GM23248 (cell line): ENCODE results near the gene UPP1. TPM values are rescaled to one million over a fixed set of nuclear protein-coding genes. Genes with fewer than 3 reads are reported as not detected.
"Not testable (repeated sequence)": the region's sequence is repeated elsewhere in the genome, so short reads cannot be mapped to it uniquely, and the experiment has no call there.

Source experiments
- DNase-seq: peaks from one replicate; pipeline ENCODE4 v3.0.0-alpha.2; 2015
- H2AFZ ChIP-seq: fragments of 200-600 bp; sonication (generic); 2 replicates; pipeline ENCODE4 v1.6.1; 2016; ENCODE audit warnings: antibody characterized with exemption
- H3F3A ChIP-seq: fragments of 200-600 bp; sonication (generic); 2 replicates; pipeline ENCODE4 v1.6.1; 2016; ENCODE audit warnings: mild to moderate bottlenecking, antibody characterized with exemption, mixed run types; ENCODE audit not compliant: insufficient read depth
- H3K27ac ChIP-seq: fragments of 200-600 bp; sonication (generic); 2 replicates; pipeline ENCODE4 v1.5.1; 2016; ENCODE audit warnings: mild to moderate bottlenecking
- H3K27me3 ChIP-seq: fragments of 200-600 bp; sonication (generic); replicated peaks from 2 replicates; pipeline ENCODE4 v1.6.1; 2016; ENCODE audit warnings: mild to moderate bottlenecking; ENCODE audit not compliant: insufficient read depth
- H3K36me3 ChIP-seq: fragments of 200-600 bp; sonication (generic); 2 replicates; pipeline ENCODE4 v1.6.1; 2016; ENCODE audit warnings: low read depth, mild to moderate bottlenecking
- H3K4me1 ChIP-seq: fragments of 200-600 bp; sonication (generic); 2 replicates; pipeline ENCODE4 v1.6.1; 2016; ENCODE audit warnings: mild to moderate bottlenecking; ENCODE audit not compliant: insufficient read depth
- H3K4me2 ChIP-seq: fragments of 200-600 bp; sonication (generic); one replicate; pipeline ENCODE4 v1.6.1; 2016; ENCODE audit warnings: mild to moderate bottlenecking; ENCODE audit not compliant: unreplicated experiment
- H3K4me3 ChIP-seq: fragments of 200-600 bp; sonication (generic); 2 replicates; pipeline ENCODE4 v1.5.1; 2016; ENCODE audit warnings: mild to moderate bottlenecking
- H3K79me2 ChIP-seq: fragments of 200-600 bp; sonication (generic); 2 replicates; pipeline ENCODE4 v1.6.1; 2016; ENCODE audit warnings: mild to moderate bottlenecking; ENCODE audit not compliant: insufficient read depth
- H3K9ac ChIP-seq: fragments of 200-600 bp; sonication (generic); 2 replicates; pipeline ENCODE4 v1.6.1; 2016; ENCODE audit warnings: mild to moderate bottlenecking
- H3K9me2 ChIP-seq: fragments of 200-600 bp; sonication (generic); 2 replicates; pipeline ENCODE4 v1.6.1; 2016; ENCODE audit warnings: mixed run types, mild to moderate bottlenecking, moderate library complexity; ENCODE audit not compliant: insufficient read depth
- H3K9me3 ChIP-seq: fragments of 200-600 bp; sonication (generic); one replicate; pipeline ENCODE4 v1.6.1; 2017; ENCODE audit warnings: low read depth
- H4K20me1 ChIP-seq: fragments of 200-600 bp; sonication (generic); 2 replicates; pipeline ENCODE4 v1.6.0; 2016; ENCODE audit not compliant: insufficient read depth
- EZH2 ChIP-seq: fragments of 200-600 bp; sonication (generic); IDR thresholded peaks from 2 replicates; pipeline ENCODE4 v1.6.1; 2018; ENCODE audit warnings: antibody characterized with exemption, mild to moderate bottlenecking; ENCODE audit not compliant: insufficient read depth, poor library complexity, severe bottlenecking
- EZH2phosphoT487 ChIP-seq: fragments of 200-600 bp; sonication (generic); IDR thresholded peaks from 2 replicates; pipeline ENCODE4 v1.6.1; 2018; ENCODE audit warnings: antibody characterized with exemption, moderate library complexity, mild to moderate bottlenecking, low read depth; ENCODE audit not compliant: insufficient read depth
- WGBS, 2 experiments: methylation state at CpG; one replicate each; pipeline ENCODE4 v1.1.6; 2015 to 2017; ENCODE audit warnings: low lambda C conversion rate in 2 of 2, low coverage in 1 of 2; ENCODE audit errors: missing lambda C conversion rate in 2 of 2; 5-methylcytosine and 5-hydroxymethylcytosine counted together
- in situ Hi-C: fragments of 300-500 bp; cut with MboI; formaldehyde crosslinking; loops from 2 replicates; pipeline ENCODE4 v1.15.0; 2020
- polyA plus RNA-seq: library from polyadenylated mRNA; unstranded; fragments of >200 nt; fragmentation: Nextera tagmentation; extraction: Ambion mirVana; gene quantifications from 2 replicates; pipeline ENCODE4 v1.2.1, GENCODE V29; 2016
- total RNA-seq: library from RNA; depleted of rRNA; stranded (reverse); fragments of >200 nt; shearing (Covaris generic); gene quantifications from 2 replicates; pipeline ENCODE4 v1.2.3, GENCODE V29; 2014

The UPP1 gene
- total and polyA plus RNA-seq, 2 experiments from 2014 or later = 12.9 to 33.2 TPM

DNA sequence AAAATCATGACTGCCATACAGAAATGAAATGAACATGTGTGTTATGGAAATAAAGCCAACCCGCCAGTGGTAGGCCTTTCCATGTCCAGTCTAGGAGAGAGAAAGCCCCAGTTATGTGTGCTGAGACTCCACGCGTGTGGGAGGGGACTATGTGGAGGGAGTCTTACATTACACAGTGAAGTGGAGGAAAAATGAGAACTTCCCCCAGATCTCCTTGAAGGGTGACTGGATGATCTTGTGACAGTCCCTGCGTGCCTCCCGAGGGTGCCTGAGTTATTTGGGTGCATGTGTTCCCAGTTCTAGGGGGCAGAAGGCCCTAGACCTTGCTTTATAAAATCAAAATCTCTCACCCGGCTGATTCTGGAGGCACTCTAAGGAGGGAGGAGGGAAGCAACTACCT, 24.2 kb downstream of the UPP1 start:
- DNase-seq = no peak
- no peak overlapping the region for H3K4me2 ChIP-seq
- H3K9me2 ChIP-seq = no peaks in the 10 kb centered on the region
- 0 out of 2 replicates have a peak, but pooled peaks cover 7% of the 10 kb centered on the region for H3K36me3 ChIP-seq
- peaks cover 6% of the 10 kb centered on the region; the same call in 1 of the 2 replicates for H3F3A ChIP-seq
- no peaks in the 10 kb centered on the region for H3K27me3 ChIP-seq
- no peak overlapping the region for H3K4me3 ChIP-seq
- TF ChIP-seq EZH2phosphoT487 (no peak), EZH2 (no peak)
- no peak overlapping the region for H3K9ac ChIP-seq
- H3K9me3 ChIP-seq = no peaks in the 10 kb centered on the region
- H3K79me2 ChIP-seq = no peaks in the 10 kb centered on the region
- 93 to 95% methylated on average over 6 of the region's 6 CpGs for WGBS, 2 experiments
- H3K27ac ChIP-seq = no peak overlapping the region
- peaks cover 13% of the 10 kb centered on the region for H3K4me1 ChIP-seq
- in situ Hi-C loops = loop anchor here (5.0 kb wide), 1 partner anchor 121 kb away; no protein-coding TSS in a partner anchor
- H2AFZ ChIP-seq = no peak overlapping the region
- no peaks in the 10 kb centered on the region for H4K20me1 ChIP-seq

DNA sequence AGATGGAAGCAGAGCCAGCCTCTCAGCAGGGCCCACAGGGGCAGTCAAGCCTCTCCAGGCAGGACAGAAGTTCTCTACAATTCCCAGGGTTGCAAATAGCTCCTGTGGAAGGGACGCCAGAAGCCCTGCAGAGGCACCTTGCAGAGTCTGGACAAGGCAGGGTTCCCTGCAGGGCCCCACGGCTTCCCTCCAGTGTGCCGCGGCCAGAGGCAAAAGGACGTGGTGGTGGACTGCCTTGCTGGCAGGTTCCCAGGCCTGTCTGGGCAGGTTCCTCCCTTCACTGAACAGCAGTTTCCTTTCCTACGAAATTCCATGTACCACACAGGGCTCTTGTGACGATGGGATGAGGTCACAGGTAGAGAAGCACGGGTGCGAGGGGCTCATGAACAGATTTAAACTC, 25.1 kb downstream of the UPP1 start:
- in situ Hi-C loops = loop anchor here (5.0 kb wide), 1 partner anchor 122 kb away; no protein-coding TSS in a partner anchor
- Histone ChIP-seq H4K20me1 (no peaks in the 10 kb centered on the region), H3K4me3 (no peak overlapping the region), H3K9me2 (no peaks in the 10 kb centered on the region), H2AFZ (no peak overlapping the region), H3K27ac (no peak overlapping the region), H3K36me3 (no peaks in the 10 kb centered on the region), H3K27me3 (no peaks in the 10 kb centered on the region), H3K4me1 (peaks cover 13% of the 10 kb centered on the region), H3F3A (no peaks in the 10 kb centered on the region), H3K9me3 (no peaks in the 10 kb centered on the region), H3K79me2 (no peaks in the 10 kb centered on the region), H3K4me2 (no peak overlapping the region), H3K9ac (no peak overlapping the region)
- no peak for TF ChIP-seq EZH2
- TF ChIP-seq EZH2phosphoT487 = no peak
- no peak for DNase-seq
- 84 to 85% methylated on average over 9 of the region's 9 CpGs for WGBS, 2 experiments

DNA sequence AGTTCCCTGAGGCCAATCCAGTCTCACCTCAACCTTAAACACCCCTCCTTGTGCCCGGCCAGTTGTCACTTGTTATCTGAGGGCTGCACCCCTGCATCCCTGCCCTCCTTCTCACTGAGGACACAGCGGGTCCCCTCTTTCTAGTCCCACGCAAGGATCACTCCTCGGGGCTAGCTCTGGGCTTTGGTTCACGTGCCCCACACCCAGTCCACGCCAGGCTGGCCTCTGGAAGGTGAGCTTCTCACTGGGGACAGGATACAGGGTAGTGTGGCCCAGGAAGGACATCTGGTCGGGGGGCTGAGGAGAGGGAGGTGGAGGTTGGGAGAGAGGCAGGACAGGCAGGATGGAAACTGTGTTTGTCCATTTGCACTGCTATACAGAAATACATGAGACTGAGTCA, 25.5 kb downstream of the UPP1 start:
- H3K4me1 ChIP-seq = peaks cover 13% of the 10 kb centered on the region
- H2AFZ ChIP-seq = no peak overlapping the region
- H3K9ac ChIP-seq = no peak overlapping the region
- DNase-seq = no peak
- no peaks in the 10 kb centered on the region for H3K79me2 ChIP-seq
- TF ChIP-seq EZH2phosphoT487 (no peak), EZH2 (no peak)
- H3K9me2 ChIP-seq = no peaks in the 10 kb centered on the region
- H3K4me3 ChIP-seq = no peak overlapping the region
- no peak overlapping the region for H3K27ac ChIP-seq
- WGBS, 2 experiments = 87 to 88% methylated on average over 7 of the region's 7 CpGs
- H3F3A ChIP-seq = no peaks in the 10 kb centered on the region
- in situ Hi-C loops = loop anchor here (5.0 kb wide), 1 partner anchor 122 kb away; no protein-coding TSS in a partner anchor
- H3K36me3 ChIP-seq = no peaks in the 10 kb centered on the region
- no peaks in the 10 kb centered on the region for H3K9me3 ChIP-seq
- no peaks in the 10 kb centered on the region for H4K20me1 ChIP-seq
- no peak overlapping the region for H3K4me2 ChIP-seq
- H3K27me3 ChIP-seq = no peaks in the 10 kb centered on the region

DNA sequence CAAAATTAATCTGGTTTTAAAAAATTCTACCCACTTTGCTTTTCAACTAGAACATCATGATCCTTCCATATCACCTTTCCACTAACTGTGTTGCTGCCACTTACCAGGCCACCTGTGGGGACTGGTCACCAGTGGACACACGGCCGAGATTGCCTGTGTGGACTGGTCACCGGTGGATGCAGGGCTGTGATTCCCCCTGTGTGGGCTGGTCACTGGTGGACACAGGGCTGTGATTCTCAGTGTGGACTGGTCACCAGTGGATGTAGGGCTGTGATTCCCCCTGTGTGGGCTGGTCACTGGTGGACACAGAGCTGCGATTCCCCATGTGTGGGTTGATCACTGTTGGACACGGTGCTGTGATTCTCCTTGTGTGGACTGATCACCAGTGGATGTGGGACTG, 27.0 kb downstream of the UPP1 start:
- H3F3A ChIP-seq = no peaks in the 10 kb centered on the region
- no peak overlapping the region for H3K4me3 ChIP-seq
- H3K9me2 ChIP-seq = no peaks in the 10 kb centered on the region
- no peaks in the 10 kb centered on the region for H3K79me2 ChIP-seq
- H2AFZ ChIP-seq = no peak overlapping the region
- no peak for TF ChIP-seq EZH2phosphoT487
- no peak for TF ChIP-seq EZH2
- no peaks in the 10 kb centered on the region for H3K9me3 ChIP-seq
- H3K27me3 ChIP-seq = no peaks in the 10 kb centered on the region
- in situ Hi-C loops = no loop called here
- no peak for DNase-seq
- H4K20me1 ChIP-seq = no peaks in the 10 kb centered on the region
- H3K4me2 ChIP-seq = no peak overlapping the region
- peaks cover 13% of the 10 kb centered on the region for H3K4me1 ChIP-seq
- H3K9ac ChIP-seq = no peak overlapping the region
- no peaks in the 10 kb centered on the region for H3K36me3 ChIP-seq
- H3K27ac ChIP-seq = no peak overlapping the region
- WGBS, 2 experiments = 69 to 71% methylated on average over 5 of the region's 5 CpGs

DNA sequence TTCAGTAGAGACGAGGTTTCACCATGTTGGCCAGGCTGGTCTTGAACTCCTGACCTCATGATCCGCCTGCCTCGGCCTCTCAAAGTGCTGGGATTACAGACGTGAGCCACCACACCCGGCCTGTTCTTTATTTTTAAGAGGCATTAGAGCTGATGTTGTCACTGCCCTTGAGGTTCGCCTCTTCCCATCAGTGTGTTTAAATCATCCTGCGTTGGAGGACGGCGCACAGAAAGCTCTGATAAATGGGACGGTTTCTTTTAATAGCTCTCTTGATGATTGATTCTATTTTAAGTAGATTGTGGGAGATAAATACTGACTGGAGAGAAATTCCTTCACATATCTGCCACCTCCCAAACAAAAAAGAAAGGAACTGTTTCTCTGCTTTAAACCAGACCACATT, 29.0 kb downstream of the UPP1 start:
- Histone ChIP-seq H2AFZ (no peak overlapping the region), H3K79me2 (no peaks in the 10 kb centered on the region), H3K4me2 (no peak overlapping the region), H3K9me2 (no peaks in the 10 kb centered on the region), H4K20me1 (no peaks in the 10 kb centered on the region), H3K27ac (no peak overlapping the region), H3K9ac (no peak overlapping the region), H3K4me3 (no peak overlapping the region), H3F3A (no peaks in the 10 kb centered on the region), H3K4me1 (peaks cover under 1% of the 10 kb centered on the region; the same call in 1 of the 2 replicates), H3K27me3 (no peaks in the 10 kb centered on the region), H3K9me3 (no peaks in the 10 kb centered on the region), H3K36me3 (no peaks in the 10 kb centered on the region)
- TF ChIP-seq EZH2phosphoT487 (no peak), EZH2 (no peak)
- DNase-seq = no peak
- 64 to 69% methylated on average over 10 of the region's 10 CpGs for whole genome bisulfite sequencing, 2 experiments
- in situ Hi-C loops = no loop called here

DNA sequence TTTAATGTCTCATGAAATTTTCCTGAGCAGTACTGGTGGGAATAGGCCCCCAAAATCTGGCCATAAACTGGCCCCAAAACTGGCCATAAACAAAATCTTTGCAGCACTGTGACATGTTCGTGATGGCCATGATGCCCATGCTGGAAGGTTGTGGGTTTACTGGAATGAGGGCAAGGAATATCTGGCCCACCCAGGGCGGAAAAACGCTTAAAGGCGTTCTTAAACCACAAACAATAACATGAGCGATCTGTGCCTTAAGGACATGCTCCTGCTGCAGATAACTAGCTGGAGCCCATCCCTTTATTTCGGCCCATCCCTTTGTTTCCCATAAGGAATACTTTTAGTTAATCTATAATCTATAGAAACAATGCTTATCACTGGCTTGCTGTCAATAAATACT, 31.5 kb downstream of the UPP1 start:
- H3K4me1 ChIP-seq, H3F3A ChIP-seq, H2AFZ ChIP-seq, DNase-seq, H3K9me2 ChIP-seq, H3K4me3 ChIP-seq, H3K36me3 ChIP-seq, H3K79me2 ChIP-seq, H3K9me3 ChIP-seq, in situ Hi-C loops, H4K20me1 ChIP-seq, H3K4me2 ChIP-seq, H3K27me3 ChIP-seq, H3K9ac ChIP-seq, H3K27ac ChIP-seq: not testable (repeated sequence)
- 76 to 84% methylated on average over 6 of the region's 6 CpGs for WGBS, 2 experiments
